Body of pancreas (tissue), 4 donors: ENCODE results near the gene BABAM1.

ENCODE experiments used
- POLR2A ChIP-seq, 3 donors: fragments of 450-650 bp; IDR thresholded peaks; one replicate each; pipeline ENCODE4 v1.6.1; 2016; ENCODE audit warnings: antibody characterized with exemption in 3 of 3, mild to moderate bottlenecking in 2 of 3
- TF ChIP-seq, protein P1 (sequence below), 7 experiments: fragments of 450-650 bp in 4 of 7; fragments of 200-600 bp in 3 of 7; sonication (generic) in 3 of 7; IDR thresholded peaks; one replicate each; pipeline ENCODE4 v1.5.1; 2016 to 2019; ENCODE audit warnings: antibody characterized with exemption in 7 of 7

GRCh38 chr19:17326595-17326966 lies 59.3 kb downstream of the BABAM1 start:
- TF ChIP-seq, protein P1, sequence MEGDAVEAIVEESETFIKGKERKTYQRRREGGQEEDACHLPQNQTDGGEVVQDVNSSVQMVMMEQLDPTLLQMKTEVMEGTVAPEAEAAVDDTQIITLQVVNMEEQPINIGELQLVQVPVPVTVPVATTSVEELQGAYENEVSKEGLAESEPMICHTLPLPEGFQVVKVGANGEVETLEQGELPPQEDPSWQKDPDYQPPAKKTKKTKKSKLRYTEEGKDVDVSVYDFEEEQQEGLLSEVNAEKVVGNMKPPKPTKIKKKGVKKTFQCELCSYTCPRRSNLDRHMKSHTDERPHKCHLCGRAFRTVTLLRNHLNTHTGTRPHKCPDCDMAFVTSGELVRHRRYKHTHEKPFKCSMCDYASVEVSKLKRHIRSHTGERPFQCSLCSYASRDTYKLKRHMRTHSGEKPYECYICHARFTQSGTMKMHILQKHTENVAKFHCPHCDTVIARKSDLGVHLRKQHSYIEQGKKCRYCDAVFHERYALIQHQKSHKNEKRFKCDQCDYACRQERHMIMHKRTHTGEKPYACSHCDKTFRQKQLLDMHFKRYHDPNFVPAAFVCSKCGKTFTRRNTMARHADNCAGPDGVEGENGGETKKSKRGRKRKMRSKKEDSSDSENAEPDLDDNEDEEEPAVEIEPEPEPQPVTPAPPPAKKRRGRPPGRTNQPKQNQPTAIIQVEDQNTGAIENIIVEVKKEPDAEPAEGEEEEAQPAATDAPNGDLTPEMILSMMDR (IDR thresholded peaks at IDR 0.05): no peak
- TF ChIP-seq POLR2A (IDR thresholded peaks at IDR 0.05): no peak
